IPS-20b (cell line): ENCODE data around the gene CLEC2D.
"Not testable (repeated sequence)": the region's sequence is repeated elsewhere in the genome, so short reads cannot be mapped to it uniquely, and the experiment has no call there.

ENCODE experiments used
- H3K27ac ChIP-seq: one replicate; pipeline ENCODE4 v1.5.1; 2013; ENCODE audit warnings: low read length
- H3K27me3 ChIP-seq: 2 replicates; pipeline ENCODE4 v1.6.1; 2013; ENCODE audit warnings: mild to moderate bottlenecking, low read length, inconsistent platforms; ENCODE audit not compliant: insufficient read depth
- H3K36me3 ChIP-seq: 2 replicates; pipeline ENCODE4 v1.6.1; 2013; ENCODE audit warnings: low read depth, mild to moderate bottlenecking, inconsistent platforms, low read length, moderate library complexity; ENCODE audit not compliant: insufficient read depth
- H3K4me1 ChIP-seq: 2 replicates; pipeline ENCODE4 v1.6.1; 2013; ENCODE audit warnings: mild to moderate bottlenecking, control low read depth, inconsistent platforms, low read length, moderate library complexity; ENCODE audit not compliant: insufficient read depth
- H3K4me3 ChIP-seq: 2 replicates; pipeline ENCODE4 v1.5.1; 2013; ENCODE audit warnings: mild to moderate bottlenecking, low read length, inconsistent platforms
- H3K9ac ChIP-seq: 2 replicates; pipeline ENCODE4 v1.6.1; 2013; ENCODE audit warnings: low read depth, mild to moderate bottlenecking, inconsistent platforms, low read length, moderate library complexity
- H3K9me3 ChIP-seq: 2 replicates; pipeline ENCODE4 v1.6.1; 2013; ENCODE audit warnings: mild to moderate bottlenecking, low read depth, low read length, inconsistent platforms; ENCODE audit not compliant: insufficient read depth

Gene CLEC2D

DNA sequence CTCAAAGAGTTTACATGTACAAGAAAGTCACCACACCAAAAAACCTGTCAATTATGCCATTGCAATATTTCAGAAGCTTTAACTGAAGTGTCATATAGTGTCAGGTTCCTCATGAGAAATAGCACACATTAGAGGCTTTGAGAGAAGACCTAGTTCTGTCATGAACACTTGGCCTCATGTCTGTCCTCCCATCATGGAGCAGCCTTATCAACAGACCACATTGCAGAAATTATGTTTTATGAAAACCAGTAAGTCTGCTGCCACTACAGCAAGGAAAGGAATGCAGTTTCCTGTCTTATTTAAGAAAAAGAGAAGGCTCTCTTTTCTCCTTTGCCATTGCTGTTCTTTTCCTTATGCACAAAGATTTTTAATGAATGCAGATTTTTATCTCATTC lies 26.2 kb upstream of the CLEC2D start:
- Histone ChIP-seq H3K36me3 (no peaks in the 10 kb centered on the region), H3K4me1 (peaks cover 7% of the 10 kb centered on the region; the same call in 1 of the 2 replicates), H3K9me3 (peaks cover 10% of the 10 kb centered on the region), H3K4me3 (no peak overlapping the region), H3K27ac (no peak overlapping the region), H3K27me3 (no peaks in the 10 kb centered on the region), H3K9ac (no peak overlapping the region)

DNA sequence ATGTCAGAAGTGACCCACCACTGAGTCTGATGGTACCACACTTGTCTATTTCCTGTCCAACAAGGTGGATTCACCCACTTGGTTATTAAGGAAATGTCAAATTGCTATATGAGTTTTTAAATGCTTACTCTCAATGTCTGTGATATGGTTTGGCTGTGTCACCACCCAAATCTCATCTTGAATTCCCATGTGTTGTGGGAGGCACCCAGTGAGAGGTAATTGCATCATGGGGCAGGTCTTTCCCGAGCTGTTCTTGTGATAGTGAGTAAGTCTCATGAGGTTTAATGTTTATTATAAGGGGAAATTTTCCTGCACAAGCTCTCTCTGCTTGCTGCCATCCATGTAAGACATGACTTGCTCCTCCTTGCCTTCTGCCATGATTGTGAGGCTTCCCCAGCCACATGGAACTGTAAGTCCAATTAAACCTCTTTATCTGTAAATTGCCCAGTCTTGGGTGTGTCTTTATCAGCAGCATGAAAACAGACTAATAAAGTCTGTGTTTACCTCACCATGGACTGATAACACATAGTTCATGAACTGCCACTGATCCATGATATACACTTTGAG lies 24.4 kb upstream of the CLEC2D start:
- peaks cover 17% of the 10 kb centered on the region for H3K4me1 ChIP-seq
- not testable (repeated sequence) for H3K9me3 ChIP-seq, H3K4me3 ChIP-seq, H3K36me3 ChIP-seq, H3K9ac ChIP-seq, H3K27me3 ChIP-seq, H3K27ac ChIP-seq

DNA sequence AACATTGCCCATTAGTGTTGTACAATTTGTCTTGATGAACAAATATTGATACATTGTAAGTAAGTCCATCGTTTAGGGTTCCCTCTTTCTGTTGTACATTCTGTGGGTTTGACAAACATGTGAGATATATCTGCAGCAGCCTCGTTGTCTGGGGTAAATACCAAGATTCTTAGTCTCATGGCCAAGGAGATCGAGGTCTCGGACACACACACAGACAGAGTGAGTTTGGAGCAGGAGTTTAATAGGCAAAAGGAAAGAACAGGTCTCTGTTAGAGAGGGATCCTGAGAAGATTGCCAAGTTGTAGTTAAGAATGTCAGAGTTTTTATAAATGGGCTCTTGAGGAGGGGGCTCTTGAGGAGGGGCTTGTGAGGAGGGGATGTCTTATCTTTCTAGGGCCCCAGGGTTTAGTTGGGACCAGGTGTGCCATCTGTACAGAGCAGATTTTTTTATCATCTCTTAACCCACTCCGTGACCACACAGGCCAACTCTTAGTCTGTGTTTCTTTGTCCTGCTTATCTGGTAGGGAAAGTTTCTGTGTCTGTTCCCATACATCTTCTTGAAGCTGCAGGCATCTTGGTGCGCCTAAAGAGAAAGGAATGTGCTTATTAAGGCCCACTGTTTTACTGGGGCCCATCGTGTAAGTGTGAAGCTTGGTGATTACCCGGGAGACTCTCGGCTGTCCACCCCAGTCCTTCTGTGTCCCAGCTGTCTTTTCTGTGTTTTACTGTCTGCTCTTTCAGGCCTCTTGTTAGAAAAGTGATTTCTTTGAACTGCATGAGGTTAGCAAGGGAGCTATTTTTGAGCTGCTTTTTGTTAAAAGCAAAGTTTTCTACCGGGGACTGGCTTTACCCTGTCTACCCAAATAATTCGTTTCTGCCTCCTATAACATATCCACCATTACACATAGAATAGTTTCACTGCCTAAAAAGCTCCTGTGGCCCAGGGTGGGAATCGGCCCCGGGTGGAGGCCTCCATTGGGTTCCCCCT lies 22.4 kb upstream of the CLEC2D start:
- Histone ChIP-seq H3K4me1 (peaks cover 25% of the 10 kb centered on the region), H3K9me3 (no peaks in the 10 kb centered on the region), H3K27ac (peak overlapping the region; percentile 4), H3K36me3 (no peaks in the 10 kb centered on the region), H3K27me3 (no peaks in the 10 kb centered on the region), H3K4me3 (peak overlapping the region; percentile 84), H3K9ac (peak overlapping the region; percentile 89)

DNA sequence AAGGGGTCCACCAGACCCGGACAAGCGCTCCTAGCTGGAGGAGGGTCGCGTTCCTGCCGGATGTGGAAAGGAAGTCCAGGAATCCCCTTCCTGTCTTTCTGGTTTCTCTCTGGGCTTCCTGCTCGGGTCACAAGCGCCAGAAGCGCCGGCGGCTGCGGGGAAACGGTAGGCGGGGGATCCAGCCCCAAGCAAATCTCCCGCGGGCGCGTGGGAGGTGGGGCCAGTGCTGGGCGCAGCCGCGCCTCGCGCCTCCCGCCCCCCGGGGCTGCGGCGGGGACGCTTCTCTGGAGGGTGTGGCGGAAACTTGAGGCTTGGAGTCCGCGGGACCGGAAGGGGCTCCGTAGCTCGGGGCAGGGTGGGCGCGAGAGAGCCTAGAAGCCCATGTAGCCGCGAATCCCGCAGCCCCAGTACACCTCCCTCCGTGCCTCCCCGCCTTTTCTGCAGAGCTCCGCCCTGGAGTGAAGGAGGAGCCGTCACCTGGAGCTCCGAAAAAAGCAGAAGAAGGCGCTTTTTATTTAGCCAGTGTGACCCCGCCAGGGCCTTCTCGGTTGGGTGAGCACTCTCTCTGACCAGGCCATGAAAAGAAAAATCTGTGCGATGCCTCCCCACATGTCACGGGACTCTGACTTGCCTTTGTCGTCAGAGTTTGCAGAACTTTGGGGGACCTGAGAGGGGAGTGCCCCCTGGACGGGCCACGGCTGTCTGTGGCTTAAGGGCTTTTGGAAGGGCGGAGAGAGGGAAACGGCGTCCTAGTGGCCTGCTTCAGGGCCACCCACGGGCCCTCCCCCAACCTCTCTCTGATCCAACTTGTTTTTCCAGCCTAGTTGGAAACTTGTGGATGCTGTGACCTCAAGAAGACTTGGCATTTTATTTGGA lies 21.4 kb upstream of the CLEC2D start:
- Histone ChIP-seq H3K27me3 (no peaks in the 10 kb centered on the region), H3K9me3 (no peaks in the 10 kb centered on the region), H3K4me1 (peaks cover 25% of the 10 kb centered on the region), H3K36me3 (0 out of 2 replicates have a peak, but pooled peaks cover 3% of the 10 kb centered on the region), H3K27ac (peak overlapping the region; percentile 46), H3K9ac (peak overlapping the region; percentile 89), H3K4me3 (peak overlapping the region; percentile 84)

DNA sequence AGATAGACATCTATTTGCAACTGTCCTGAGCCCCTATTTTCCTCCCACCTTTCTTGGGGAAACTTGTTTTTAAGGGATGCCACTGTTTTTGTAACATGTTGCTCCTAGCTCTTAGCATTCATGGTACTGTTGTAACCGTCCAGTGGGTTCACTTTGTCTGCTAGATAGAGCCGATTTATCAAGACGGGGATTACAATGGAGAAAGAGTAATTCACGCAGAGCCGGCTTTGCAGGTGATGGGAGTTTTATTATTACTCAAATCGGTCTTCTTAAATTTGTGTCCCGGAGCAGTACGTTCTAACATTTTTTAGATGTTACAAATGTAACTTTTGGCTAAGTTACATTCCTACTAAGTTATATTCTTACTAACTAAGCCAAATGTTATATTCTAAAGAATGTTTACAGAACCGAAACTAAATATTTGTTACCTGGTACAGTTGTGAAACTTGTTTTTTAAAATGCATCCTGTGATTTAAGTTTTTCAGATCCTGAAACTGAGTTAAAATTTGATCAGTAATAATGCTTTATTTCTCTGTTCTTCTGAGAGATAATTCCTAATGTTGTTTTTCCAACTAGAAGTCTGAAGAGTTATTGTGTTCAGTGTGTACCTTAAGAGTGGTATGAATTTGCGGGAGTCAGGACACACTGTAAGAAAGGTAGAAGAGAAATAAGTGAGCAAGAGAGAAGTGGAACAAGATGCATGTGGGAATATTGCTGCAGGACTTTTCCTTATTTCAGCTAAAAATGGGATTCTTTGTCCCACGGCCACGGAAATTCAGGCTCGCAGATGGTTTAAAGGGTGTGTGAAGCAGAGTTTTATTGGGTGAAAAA lies 20.6 kb upstream of the CLEC2D start:
- H3K4me1 ChIP-seq, result peaks cover 25% of the 10 kb centered on the region
- peak overlapping the region; percentile 46 for H3K27ac ChIP-seq

DNA sequence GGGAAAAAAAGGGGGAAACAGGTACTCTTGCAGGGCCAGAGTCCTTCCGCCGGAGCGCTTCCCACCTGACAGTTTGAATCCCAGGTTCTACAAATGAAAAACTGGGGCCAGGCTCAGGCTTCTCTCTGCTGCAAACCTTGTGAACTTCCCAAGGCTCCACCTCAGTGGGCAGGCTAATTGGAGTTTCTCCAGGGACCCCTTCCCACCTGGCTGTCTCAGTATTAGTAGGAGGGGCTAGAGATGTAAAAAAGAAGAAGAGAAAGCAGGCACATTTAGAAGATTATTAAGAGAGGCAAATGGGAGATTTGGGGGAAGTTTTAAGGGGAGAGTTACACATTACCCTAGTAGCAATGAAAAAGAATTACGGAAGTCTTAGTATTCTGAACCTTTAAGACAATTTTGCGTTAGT lies 20.0 kb upstream of the CLEC2D start:
- peak overlapping the region; percentile 89; the same call in 1 of the 2 replicates for H3K9ac ChIP-seq
- peaks cover 25% of the 10 kb centered on the region for H3K4me1 ChIP-seq
- no peaks in the 10 kb centered on the region for H3K27me3 ChIP-seq
- H3K9me3 ChIP-seq, result no peaks in the 10 kb centered on the region
- peak overlapping the region; percentile 84 for H3K4me3 ChIP-seq
- no peak overlapping the region for H3K27ac ChIP-seq
- peaks cover 18% of the 10 kb centered on the region for H3K36me3 ChIP-seq

More for the DNA sequence above, 20.6 kb upstream of the CLEC2D start:
- Histone ChIP-seq H3K27me3 (no peaks in the 10 kb centered on the region), H3K36me3 (peaks cover 12% of the 10 kb centered on the region), H3K9ac (peak overlapping the region; percentile 89), H3K9me3 (no peaks in the 10 kb centered on the region), H3K4me3 (peak overlapping the region; percentile 84)

DNA sequence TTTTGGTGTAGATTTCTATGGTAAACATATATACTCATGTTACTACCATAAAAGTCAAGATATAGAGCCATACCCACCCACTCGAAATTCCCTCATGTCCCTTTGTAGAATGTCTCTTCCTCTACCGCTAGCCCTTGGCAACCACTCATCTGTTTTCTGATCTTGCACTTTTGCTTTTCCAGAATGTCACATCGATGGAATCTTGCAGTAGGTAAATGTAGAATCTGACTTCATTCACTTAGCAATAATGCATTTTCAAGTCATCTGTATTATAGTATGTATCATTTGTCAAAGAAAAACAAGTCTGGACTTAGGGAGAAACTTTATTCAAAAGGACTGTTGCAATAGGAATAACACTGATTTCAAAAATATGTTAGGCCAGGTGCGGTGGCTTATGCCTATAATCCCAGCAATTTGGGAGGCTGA lies 19.3 kb upstream of the CLEC2D start:
- H3K4me1 ChIP-seq, result peaks cover 25% of the 10 kb centered on the region
- H3K36me3 ChIP-seq, result peaks cover 24% of the 10 kb centered on the region
- 0 out of 2 replicates have a peak overlapping the region, but pooled peaks have one; percentile 89 for H3K9ac ChIP-seq
- no peaks in the 10 kb centered on the region for H3K27me3 ChIP-seq
- no peak overlapping the region for H3K27ac ChIP-seq
- no peak overlapping the region for H3K4me3 ChIP-seq
- H3K9me3 ChIP-seq, result no peaks in the 10 kb centered on the region

DNA sequence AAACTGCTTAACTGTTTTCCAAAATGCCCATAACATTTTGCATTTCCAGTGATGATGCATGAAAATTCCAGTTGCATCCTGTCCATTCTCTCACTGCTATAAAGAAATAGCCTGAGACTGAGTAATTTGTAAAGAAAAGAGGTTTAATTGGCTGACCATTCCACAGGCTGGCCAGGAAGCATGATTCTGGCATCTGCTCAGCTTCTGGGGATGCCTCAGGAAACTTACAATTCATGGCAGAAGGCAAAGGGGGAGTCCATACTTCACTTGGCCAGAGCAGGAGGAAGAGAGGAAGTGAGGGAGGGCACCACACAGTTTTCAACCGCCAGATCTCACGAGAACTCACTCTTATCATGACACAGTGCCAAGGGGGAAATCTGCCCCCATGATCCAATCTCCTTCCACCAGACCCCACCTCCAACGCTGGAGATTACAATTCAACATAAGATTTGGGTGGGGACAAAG lies 18.2 kb upstream of the CLEC2D start:
- Histone ChIP-seq H3K36me3 (peaks cover 36% of the 10 kb centered on the region), H3K4me1 (peaks cover 25% of the 10 kb centered on the region), H3K9ac (no peak overlapping the region), H3K4me3 (no peak overlapping the region), H3K9me3 (no peaks in the 10 kb centered on the region), H3K27ac (no peak overlapping the region), H3K27me3 (no peaks in the 10 kb centered on the region)

DNA sequence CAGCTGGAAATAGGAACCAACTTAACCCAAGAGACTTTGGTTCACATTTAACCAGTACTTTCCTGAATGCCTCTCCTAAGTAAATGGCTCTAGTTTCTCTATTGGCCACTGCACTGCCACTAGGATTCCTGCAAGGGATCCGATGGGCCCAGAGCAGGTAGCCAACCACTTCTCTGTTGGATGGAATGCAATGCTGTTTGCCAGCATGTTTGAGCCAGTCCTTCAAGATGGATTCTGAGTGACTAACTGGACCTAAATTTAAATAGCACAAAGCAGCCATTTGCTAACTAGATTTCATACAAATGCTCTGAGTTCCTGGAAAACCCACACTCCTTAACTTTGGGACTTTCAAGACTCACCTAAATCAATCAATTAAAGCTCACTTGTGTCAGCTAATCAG lies 9.5 kb upstream of the CLEC2D start:
- no peak overlapping the region for H3K4me3 ChIP-seq
- H3K4me1 ChIP-seq, result no peaks in the 10 kb centered on the region
- no peak overlapping the region for H3K9ac ChIP-seq
- no peak overlapping the region for H3K27ac ChIP-seq
- H3K36me3 ChIP-seq, result peaks cover 79% of the 10 kb centered on the region
- H3K27me3 ChIP-seq, result no peaks in the 10 kb centered on the region
- no peaks in the 10 kb centered on the region for H3K9me3 ChIP-seq

DNA sequence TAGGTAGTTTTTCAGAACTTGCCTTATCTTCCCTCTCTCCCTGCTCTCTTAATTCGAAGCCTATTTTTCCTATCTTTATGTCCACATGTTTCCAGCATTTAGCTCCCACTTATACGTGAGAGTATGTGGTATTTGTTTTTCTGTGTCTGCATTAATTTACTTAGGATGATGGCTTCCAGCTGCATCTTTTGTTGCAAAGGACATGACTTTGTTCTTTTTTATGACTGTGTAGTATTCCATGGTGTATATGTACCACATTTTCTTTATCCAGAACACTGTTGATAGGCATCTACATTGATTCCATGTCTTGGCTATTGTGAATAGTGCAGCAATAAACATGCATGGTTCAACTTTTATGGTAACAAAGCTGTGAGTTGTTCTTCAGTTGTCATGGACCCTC lies 7.8 kb upstream of the CLEC2D start:
- H3K9me3 ChIP-seq, result no peaks in the 10 kb centered on the region
- no peaks in the 10 kb centered on the region for H3K4me1 ChIP-seq

More for the DNA sequence above, 7.8 kb upstream of the CLEC2D start:
- Histone ChIP-seq H3K4me3 (no peak overlapping the region), H3K27me3 (no peaks in the 10 kb centered on the region), H3K27ac (no peak overlapping the region), H3K36me3 (peaks cover 66% of the 10 kb centered on the region), H3K9ac (no peak overlapping the region)
